HAP-1 (cell line): ENCODE data around the gene CEP43.

ENCODE experiments used
- DNase-seq, 2 experiments: peaks; one replicate each; pipeline ENCODE4 v3.0.0-alpha.2; 2016 to 2020; ENCODE audit warnings: low spot score in 2 of 2
- H3K27me3 ChIP-seq: fragments of 250-450 bp; sonication (Bioruptor Pico); 2 replicates; pipeline ENCODE4 v1.5.1; 2020; ENCODE audit warnings: low read depth, mild to moderate bottlenecking, moderate library complexity
- H3K36me3 ChIP-seq: fragments of 250-450 bp; sonication (Bioruptor Pico); replicated peaks from 2 replicates; pipeline ENCODE4 v1.5.1; 2020; ENCODE audit warnings: mild to moderate bottlenecking
- H3K4me1 ChIP-seq: fragments of 250-450 bp; sonication (Bioruptor Pico); 2 replicates; pipeline ENCODE4 v1.5.1; 2020; ENCODE audit warnings: mild to moderate bottlenecking
- H3K4me3 ChIP-seq: fragments of 250-450 bp; sonication (Bioruptor Pico); 2 replicates; pipeline ENCODE4 v1.5.1; 2020; ENCODE audit warnings: mild to moderate bottlenecking, moderate library complexity
- H3K9me3 ChIP-seq: fragments of 250-450 bp; sonication (Bioruptor Pico); 2 replicates; pipeline ENCODE4 v1.5.1; 2020; ENCODE audit warnings: mild to moderate bottlenecking, moderate library complexity
- in situ Hi-C: fragments of 300-500 bp; cut with MboI; formaldehyde crosslinking; loops from 3 replicates; pipeline ENCODE4 v1.14.3; 2020; ENCODE audit warnings: low sequenced_read_pairs, inconsistent platforms, mixed read lengths

CEP43 gene

GRCh38 chr6:167045828-167046580, 46.8 kb downstream of the CEP43 start:
- DNase-seq, result peak in 1 of 2 experiments; percentile 57
- Histone ChIP-seq H3K9me3 (no peaks in the 10 kb centered on the region), H3K36me3 (0 out of 2 replicates have a peak, but pooled peaks cover 4% of the 10 kb centered on the region), H3K4me1 (peaks cover 2% of the 10 kb centered on the region; the same call in 1 of the 2 replicates), H3K27me3 (no peaks in the 10 kb centered on the region), H3K4me3 (no peak overlapping the region)
- in situ Hi-C loops, result no loop called here

- Histone ChIP-seq H3K4me3 (no peak overlapping the region), H3K4me1 (peaks cover 2% of the 10 kb centered on the region; the same call in 1 of the 2 replicates), H3K9me3 (no peaks in the 10 kb centered on the region), H3K27me3 (no peaks in the 10 kb centered on the region), H3K36me3 (0 out of 2 replicates have a peak, but pooled peaks cover 4% of the 10 kb centered on the region)
- no peak for DNase-seq
- in situ Hi-C loops, result no loop called here
These were observed 47.8 kb downstream of the CEP43 start for GRCh38 chr6:167046861-167047495.

GRCh38 chr6:167047554-167047953, 48.4 kb downstream of the CEP43 start:
- in situ Hi-C loops, result no loop called here
- Histone ChIP-seq H3K9me3 (no peaks in the 10 kb centered on the region), H3K4me1 (peaks cover 2% of the 10 kb centered on the region; the same call in 1 of the 2 replicates), H3K36me3 (0 out of 2 replicates have a peak, but pooled peaks cover 4% of the 10 kb centered on the region), H3K4me3 (no peak overlapping the region), H3K27me3 (no peaks in the 10 kb centered on the region)
- no peak for DNase-seq
